ENCODE data around the gene RGS1. TPM values are rescaled to one million over a fixed set of nuclear protein-coding genes. Genes with fewer than 3 reads are reported as not detected.
A peak's percentile ranks its signal among the peaks of the same experiment; 100 is the strongest.
"Not testable (repeated sequence)": the region's sequence is repeated elsewhere in the genome, so short reads cannot be mapped to it uniquely, and the experiment has no call there.

RGS1 gene
- not detected in 2 replicates for total RNA-seq (2014; rRNA removed; shearing (Covaris generic); ENCODE audit: low replicate concordance)

GRCh38 chr1:192575499-192576189 lies at the start of gene RGS1:
RGS1 (plus strand) TSS chr1:192575773; CDS start chr1:192575793, 20 bp downstream.
- no peak for DNase-seq (ENCODE audit: low read depth)
- in situ Hi-C loops (cut with HindIII; ENCODE audit: low pct_unique_long_range_greater_than_20kb, low sequenced_read_pairs): no loop called here

GRCh38 chr1:192527111-192527795 lies 48.3 kb upstream of the RGS1 start:
- DNase-seq (ENCODE audit: low read depth): no peak
- in situ Hi-C loops (cut with HindIII; ENCODE audit: low pct_unique_long_range_greater_than_20kb, low sequenced_read_pairs): no loop called here

- in situ Hi-C loops (cut with HindIII; ENCODE audit: low pct_unique_long_range_greater_than_20kb, low sequenced_read_pairs): no loop called here
- DNase-seq (ENCODE audit: low read depth): no peak
Measured at GRCh38 chr1:192527950-192528349, 47.6 kb upstream of the RGS1 start.

- no peak for DNase-seq (ENCODE audit: low read depth)
- in situ Hi-C loops (cut with HindIII; ENCODE audit: low pct_unique_long_range_greater_than_20kb, low sequenced_read_pairs): no loop called here
Measured at GRCh38 chr1:192529031-192529755, 46.4 kb upstream of the RGS1 start.

GRCh38 chr1:192529811-192530210 lies 45.8 kb upstream of the RGS1 start:
- DNase-seq (ENCODE audit: low read depth): no peak
- in situ Hi-C loops (cut with HindIII; ENCODE audit: low pct_unique_long_range_greater_than_20kb, low sequenced_read_pairs): no loop called here

- in situ Hi-C loops (cut with HindIII; ENCODE audit: low pct_unique_long_range_greater_than_20kb, low sequenced_read_pairs): no loop called here
- DNase-seq (ENCODE audit: low read depth): no peak
Measured at GRCh38 chr1:192530254-192530653, 45.3 kb upstream of the RGS1 start.

GRCh38 chr1:192531037-192531703 lies 44.4 kb upstream of the RGS1 start:
- in situ Hi-C loops (cut with HindIII; ENCODE audit: low pct_unique_long_range_greater_than_20kb, low sequenced_read_pairs): not testable (repeated sequence)
- DNase-seq (ENCODE audit: low read depth): peak; percentile 54

- DNase-seq (ENCODE audit: low read depth): no peak
- in situ Hi-C loops (cut with HindIII; ENCODE audit: low pct_unique_long_range_greater_than_20kb, low sequenced_read_pairs): no loop called here
Measured at GRCh38 chr1:192534666-192535065, 40.9 kb upstream of the RGS1 start.

GRCh38 chr1:192535916-192536664 lies 39.5 kb upstream of the RGS1 start:
- DNase-seq (ENCODE audit: low read depth): no peak
- in situ Hi-C loops (cut with HindIII; ENCODE audit: low pct_unique_long_range_greater_than_20kb, low sequenced_read_pairs): no loop called here

- in situ Hi-C loops (cut with HindIII; ENCODE audit: low pct_unique_long_range_greater_than_20kb, low sequenced_read_pairs): no loop called here
- DNase-seq (ENCODE audit: low read depth): no peak
Measured at GRCh38 chr1:192538407-192539296, 36.9 kb upstream of the RGS1 start.

GRCh38 chr1:192539297-192540092 lies 36.1 kb upstream of the RGS1 start:
- in situ Hi-C loops (cut with HindIII; ENCODE audit: low pct_unique_long_range_greater_than_20kb, low sequenced_read_pairs): no loop called here
- DNase-seq (ENCODE audit: low read depth): peak; percentile 77

GRCh38 chr1:192543445-192543844 lies 32.1 kb upstream of the RGS1 start:
- no peak for DNase-seq (ENCODE audit: low read depth)
- in situ Hi-C loops (cut with HindIII; ENCODE audit: low pct_unique_long_range_greater_than_20kb, low sequenced_read_pairs): no loop called here

GRCh38 chr1:192545896-192546521 lies 29.6 kb upstream of the RGS1 start:
- in situ Hi-C loops (cut with HindIII; ENCODE audit: low pct_unique_long_range_greater_than_20kb, low sequenced_read_pairs): no loop called here
- DNase-seq (ENCODE audit: low read depth): no peak

GRCh38 chr1:192546596-192547190 lies 28.9 kb upstream of the RGS1 start:
- no peak for DNase-seq (ENCODE audit: low read depth)
- in situ Hi-C loops (cut with HindIII; ENCODE audit: low pct_unique_long_range_greater_than_20kb, low sequenced_read_pairs): no loop called here

- DNase-seq (ENCODE audit: low read depth): no peak
- in situ Hi-C loops (cut with HindIII; ENCODE audit: low pct_unique_long_range_greater_than_20kb, low sequenced_read_pairs): no loop called here
Measured at GRCh38 chr1:192547501-192547900, 28.1 kb upstream of the RGS1 start.

GRCh38 chr1:192549937-192550336 lies 25.6 kb upstream of the RGS1 start:
- in situ Hi-C loops (cut with HindIII; ENCODE audit: low pct_unique_long_range_greater_than_20kb, low sequenced_read_pairs): no loop called here
- no peak for DNase-seq (ENCODE audit: low read depth)

Data from Caki2 (cell line).